IPS DF 4.7 (cell line): Measurements from ENCODE around the gene ALDOB.

Experiments used
- DNase-seq: peaks from one replicate; pipeline ENCODE4 v3.0.0-alpha.2; 2013; ENCODE audit warnings: low spot score; ENCODE audit errors: extremely low read depth

Gene ALDOB

DNA sequence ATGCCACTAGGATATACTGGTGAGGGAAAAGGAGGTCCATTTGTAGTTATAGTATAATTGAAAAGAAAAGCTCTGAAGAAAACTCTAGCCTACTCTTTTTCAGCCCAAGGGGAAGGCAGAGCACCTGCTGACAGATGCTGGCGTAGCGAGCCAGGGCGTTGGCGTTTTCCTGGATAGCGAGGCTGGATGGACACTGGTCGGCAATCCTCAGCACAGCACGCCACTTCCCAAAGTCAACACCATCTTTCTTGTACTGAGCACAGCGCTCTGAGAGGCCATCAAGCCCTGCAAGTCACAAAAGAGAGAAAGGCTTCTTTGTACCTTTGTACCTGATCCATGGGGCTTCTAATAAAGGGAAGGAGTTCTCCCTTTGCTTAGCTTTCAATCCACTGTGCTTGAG lies 8.2 kb downstream of the ALDOB start:
- no peak for DNase-seq

DNA sequence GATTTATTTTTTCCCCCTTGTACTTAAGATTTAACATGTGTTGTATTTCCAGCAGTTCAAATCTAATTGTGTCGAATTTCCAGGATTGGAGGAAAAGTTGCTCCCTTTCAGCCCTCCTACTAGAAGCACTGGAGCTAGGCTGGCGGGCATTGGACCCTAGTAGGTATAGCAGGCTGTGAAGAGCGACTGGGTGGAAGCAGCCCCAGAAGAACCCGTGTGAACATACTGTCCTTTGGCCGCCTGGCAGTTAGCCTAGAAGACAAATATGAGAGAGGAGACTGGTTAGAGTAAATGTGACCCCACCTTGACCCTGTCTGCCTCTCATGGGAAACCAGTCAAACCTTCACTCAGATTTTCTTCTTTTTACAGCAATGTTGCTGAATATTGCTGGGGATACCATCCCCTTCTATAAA lies 13.9 kb downstream of the ALDOB start:
- no peak for DNase-seq

DNA sequence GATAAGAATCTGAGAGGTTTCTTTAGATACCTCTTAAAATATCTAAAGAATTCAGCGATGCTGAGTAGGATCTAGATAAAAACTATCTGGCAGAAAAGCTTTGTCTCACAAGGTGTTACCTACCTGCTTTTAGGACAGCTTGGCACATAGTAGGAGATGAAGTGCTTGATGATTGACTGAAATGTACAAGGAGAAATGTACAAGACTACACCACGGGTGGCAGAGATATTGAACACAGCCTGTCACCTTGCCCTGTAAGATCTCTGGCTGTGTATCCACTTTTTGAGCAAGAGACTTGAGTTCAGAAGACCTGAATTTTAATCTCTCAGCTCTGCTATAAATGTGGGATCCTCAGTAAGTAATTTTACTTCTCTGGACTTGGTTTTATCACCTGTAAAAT lies 15.7 kb downstream of the ALDOB start:
- DNase-seq = no peak

DNA sequence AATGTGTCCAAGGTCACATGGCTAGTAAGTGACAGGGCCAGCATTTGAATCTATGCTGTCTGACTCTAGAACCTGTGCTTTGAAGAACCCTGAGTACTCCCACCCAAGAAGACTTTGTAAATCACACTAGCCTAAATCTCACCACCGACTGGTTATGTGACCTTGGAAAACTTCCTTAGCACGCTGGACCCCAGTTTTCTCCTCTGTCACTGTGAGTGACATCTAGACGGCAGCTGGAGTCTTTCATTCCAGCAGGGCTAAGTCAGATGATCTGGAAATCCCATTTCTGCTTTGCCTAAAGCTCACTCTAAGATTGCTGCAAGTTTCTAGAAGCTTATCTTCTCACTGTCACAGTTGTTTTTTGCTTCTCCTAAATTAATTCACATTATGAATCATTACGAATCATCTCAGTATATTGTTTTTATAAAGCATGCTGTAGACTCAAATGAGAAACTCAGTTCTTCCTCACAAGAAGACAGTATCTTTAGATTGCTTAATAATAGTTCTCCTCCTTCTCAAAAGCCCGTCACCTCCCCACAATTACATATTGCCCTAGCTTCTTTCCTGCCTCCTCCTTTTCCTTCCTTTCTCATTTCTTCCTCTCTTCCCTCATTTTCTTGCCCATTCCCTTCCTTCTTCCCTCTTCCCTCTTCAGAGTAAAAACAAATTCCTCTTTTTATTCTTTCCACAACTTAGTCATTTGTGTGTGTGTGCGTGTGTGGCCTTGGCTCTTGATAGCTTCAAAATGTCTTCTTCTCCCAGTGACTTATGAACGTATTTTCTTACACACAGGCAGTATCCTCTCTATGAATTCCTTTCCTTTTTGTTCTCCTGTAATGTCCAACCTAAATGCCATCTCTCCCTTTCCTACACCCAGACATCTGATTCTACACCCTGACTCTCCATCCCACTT lies 16.8 kb downstream of the ALDOB start:
- no peak for DNase-seq

DNA sequence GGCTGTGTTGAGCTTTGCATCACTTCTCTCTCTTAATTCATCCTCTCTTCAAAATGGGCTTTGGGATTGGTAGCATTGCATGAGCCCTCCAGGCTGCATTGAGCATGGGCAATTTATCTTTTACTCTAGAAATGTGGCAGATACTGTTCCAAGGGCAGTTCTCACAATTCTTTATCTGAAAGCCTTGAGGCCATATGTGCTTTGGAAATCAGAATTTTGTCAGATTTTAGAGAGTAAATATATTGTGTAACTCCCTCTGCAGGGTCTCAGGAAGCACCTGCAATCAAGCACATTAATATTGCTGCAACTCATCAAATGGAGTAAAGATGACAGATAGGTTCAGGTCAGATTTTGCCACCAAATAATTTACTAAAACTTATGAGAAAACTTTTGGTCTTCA lies 17.6 kb downstream of the ALDOB start:
- DNase-seq = no peak

DNA sequence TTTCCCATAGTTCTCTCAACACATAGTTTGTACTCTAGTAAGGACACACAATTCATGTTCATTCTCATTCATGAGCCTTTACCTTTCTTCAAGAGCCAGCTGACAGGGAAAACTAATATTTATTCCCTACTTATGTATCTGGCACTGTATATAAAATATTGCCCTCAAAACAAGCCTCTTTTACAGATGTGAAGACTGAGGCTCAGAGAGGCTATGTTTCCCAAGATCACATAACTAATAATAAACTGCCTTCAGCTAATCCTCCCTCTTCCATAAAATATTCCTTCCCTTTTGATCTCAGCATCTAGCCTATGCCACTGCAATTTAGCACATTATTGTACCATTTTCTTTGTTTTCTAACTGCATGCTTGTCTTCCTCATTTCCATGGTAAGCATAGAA lies 18.2 kb downstream of the ALDOB start:
- DNase-seq = no peak

DNA sequence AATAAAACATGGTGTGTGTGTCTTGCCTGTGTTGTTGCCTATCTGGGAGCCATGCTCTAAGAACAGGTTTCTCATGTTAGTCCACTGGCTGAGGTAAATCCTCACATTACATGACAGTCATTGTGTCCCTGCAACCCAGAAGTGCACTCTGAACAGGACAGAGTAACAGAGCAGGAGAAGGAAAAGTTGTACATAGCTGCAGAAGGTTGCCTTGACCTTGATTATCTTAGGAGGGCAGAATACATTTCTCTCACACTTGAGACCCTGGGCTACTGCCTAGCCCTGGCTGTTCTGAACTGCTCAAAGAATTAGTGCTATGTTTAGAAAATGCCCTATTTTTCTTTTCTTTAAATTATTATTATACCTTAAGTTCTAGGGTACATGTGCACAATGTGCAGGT lies 20.0 kb downstream of the ALDOB start:
- DNase-seq = no peak

DNA sequence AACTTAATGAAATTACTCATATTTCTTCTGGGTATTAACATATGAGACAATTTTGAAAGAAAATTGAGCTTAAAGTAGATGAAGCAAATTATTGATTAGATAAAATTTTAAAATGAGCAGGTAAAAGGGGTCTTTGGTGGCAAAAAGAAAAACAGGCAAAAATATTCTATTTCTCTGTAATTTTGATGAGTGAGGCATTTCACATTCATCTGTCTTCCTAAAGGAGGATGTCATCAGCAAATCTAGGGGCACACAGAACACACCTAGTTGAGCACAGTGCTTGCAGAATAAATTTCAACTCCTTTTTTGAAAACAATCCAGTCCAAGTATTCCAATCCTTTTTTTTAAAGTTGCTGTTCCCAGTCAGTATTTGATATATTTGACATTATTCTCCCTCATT lies 20.7 kb downstream of the ALDOB start:
- DNase-seq = no peak

DNA sequence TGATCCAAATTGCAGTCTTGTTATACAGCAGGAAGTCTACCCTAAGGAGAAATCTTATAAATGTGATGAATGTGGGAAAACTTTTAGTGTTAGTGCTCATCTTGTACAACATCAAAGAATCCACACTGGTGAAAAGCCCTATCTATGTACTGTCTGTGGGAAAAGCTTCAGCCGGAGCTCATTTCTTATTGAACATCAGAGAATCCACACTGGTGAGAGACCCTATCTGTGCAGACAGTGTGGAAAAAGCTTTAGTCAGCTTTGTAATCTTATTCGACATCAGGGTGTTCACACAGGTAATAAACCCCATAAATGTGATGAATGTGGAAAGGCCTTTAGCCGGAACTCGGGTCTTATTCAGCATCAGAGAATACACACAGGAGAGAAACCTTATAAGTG lies 26.5 kb downstream of the ALDOB start:
- no peak for DNase-seq

DNA sequence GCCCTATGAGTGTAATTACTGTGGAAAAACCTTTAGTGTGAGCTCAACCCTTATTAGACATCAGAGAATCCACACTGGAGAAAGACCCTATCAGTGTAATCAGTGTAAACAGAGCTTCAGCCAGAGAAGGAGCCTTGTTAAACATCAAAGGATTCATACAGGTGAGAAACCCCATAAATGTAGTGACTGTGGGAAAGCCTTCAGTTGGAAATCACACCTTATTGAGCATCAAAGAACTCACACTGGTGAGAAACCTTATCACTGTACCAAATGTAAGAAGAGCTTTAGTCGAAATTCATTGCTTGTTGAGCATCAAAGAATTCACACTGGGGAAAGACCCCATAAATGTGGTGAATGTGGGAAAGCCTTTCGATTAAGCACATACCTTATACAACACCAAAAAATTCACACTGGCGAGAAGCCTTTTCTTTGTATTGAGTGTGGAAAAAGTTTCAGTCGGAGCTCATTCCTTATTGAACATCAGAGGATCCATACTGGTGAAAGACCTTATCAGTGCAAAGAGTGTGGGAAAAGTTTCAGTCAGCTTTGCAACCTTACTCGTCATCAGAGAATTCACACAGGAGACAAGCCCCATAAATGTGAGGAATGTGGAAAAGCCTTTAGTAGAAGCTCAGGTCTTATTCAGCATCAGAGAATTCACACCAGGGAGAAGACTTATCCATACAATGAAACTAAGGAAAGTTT lies 27.0 kb downstream of the ALDOB start:
- no peak for DNase-seq

DNA sequence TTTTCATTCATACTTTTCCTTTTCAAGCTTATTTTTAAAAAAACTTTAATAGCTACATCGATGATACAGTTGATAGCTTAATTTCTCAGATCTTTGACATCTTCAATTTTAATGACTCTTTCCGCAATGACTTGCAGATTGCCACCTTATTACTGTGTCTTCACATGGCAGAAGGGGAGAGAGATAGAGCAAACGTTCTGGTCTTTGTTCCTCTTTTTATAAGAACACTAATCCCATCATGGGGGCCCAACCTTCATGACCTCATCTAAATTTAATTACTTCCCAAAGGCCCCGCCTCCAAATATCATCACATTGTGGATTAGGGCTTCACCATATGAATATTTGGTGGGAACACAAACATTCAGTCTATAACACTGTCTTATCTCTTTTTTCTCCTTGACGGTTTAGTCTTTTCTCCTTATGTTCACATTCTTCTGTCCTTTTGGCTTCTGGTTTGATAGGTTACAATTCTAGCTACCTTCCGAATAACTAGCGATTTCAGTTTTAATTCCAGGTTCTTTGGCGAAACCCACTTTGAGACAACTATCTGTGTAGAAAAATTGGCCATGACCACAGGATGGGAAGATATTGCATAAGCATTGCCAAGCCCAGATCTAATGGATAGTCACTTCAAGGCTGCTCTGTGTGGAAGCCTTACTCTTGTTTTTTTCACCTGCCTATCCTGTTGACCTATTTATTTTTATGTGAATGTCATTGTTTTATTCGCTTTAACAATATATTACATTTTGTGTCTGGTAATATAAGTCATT lies 31.9 kb downstream of the ALDOB start:
- no peak for DNase-seq

DNA sequence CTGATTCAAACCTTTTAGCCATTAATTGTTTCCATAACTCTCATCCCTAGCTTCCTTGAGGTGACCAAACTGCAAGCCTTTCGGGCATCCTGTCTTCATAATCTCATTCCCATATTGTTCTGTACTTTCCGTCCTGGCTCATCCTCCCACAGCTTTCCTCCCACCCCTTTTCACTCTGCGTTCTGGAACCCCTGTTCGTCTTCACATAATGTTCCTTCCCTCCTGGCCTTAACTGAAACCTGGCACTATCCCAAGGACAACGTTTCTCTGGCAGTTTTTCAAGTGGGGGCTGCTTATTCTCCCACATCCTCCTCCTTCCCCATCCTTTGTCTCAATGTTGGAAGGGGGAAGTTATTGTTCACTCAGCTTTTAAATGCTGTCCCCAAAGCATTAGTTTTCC lies 35.5 kb downstream of the ALDOB start:
- no peak for DNase-seq

DNA sequence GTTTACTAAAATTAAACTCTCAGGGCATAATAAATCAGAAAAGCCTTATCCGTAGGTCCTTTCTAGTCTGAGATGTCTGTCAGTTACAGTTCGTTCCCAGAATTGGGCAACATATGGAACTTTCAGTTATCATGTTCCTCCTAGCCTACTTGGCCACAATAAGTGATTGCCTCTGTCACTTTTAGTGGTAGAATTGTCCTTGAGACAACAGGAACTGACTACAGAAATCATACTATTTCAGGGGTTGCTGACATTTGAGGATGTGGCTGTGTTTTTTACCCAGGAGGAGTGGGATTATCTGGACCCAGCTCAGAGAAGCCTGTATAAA lies 36.0 kb downstream of the ALDOB start:
- DNase-seq = no peak

DNA sequence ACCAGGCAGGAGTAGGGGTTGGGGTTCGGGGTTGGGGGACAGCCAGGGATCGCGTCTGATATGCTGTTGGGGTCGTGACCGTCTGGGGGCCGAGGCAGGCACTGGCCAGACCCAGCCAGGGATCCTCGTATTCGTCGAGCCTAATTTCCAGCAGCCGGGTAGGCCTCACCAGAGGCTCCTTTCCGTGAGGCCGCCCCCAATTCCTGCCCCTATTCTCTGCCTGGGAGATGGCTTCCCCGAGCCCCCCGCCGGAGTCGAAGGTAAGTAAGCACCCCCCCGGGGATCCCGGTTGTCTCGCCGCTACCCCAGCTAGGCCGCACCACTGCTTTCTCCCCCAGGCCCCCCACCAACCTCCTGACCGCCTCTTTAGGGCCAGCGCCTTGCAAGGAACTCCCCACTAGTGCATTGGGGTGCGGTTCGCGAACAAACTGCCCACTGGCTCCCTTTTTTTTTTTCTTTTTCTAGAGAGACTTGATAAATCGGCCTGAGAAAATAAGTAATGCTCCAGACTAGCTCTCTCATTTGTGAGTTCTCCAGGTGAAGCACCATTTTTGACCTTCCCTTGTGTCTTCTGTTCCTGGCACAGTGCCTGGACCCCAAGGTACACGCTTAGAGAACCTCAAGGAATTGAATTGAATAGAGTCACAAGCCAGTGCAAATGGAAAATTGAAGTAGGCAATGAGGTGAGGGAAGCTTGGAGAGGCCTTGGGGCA lies 36.5 kb downstream of the ALDOB start:
- no peak for DNase-seq

DNA sequence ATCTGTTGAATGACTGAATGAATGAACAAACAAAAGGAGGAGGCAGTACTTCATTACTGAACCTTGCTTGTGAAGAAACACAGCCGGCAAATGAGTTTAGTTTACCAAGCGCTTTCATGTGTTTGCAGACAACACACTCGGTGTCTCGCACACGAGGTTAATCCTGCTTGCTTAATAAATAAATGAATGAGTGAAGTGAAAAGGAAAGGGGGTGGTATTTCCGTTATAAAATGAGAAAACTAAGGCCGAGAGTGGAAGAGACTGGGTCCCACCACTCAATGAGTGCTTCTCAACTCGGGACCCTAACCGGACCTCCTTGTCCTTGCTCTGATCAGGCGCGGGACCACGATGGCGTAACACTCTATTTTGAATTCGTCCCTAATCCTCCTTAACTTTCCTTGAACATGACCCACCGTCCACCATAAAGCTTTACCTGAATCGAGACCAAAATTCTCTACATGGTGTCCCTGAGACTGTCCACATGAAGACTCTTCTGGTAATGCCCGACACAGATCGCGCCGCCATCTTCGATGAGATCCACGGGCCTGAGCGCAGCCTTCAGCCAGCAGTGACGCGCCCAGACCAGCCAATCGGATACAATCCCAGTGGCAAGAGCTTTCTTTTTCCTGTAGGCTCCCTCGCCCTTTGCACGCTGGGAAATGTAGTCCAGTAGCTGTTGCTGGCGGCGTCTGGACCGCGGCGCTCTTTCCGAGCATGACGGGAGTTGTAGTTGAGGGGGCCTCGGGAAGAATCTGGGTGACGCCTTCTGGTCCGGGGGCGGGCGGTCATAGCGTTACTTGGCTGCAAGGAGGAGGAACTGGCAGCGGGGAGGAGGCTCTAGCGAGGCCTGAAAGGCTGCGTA lies 37.3 kb downstream of the ALDOB start, which contains the start of the genes MRPL50 and ZNF189:
Gene MRPL50, minus strand, starts transcription at position 551 of the 862 bp plus-strand sequence. Its CDS starts 26 bp downstream, at position 525.
Gene ZNF189, plus strand, starts transcription at position 784 of the 862 bp plus-strand sequence. CDS start 306 bp downstream, outside the sequence.
- peak; percentile 86 for DNase-seq

DNA sequence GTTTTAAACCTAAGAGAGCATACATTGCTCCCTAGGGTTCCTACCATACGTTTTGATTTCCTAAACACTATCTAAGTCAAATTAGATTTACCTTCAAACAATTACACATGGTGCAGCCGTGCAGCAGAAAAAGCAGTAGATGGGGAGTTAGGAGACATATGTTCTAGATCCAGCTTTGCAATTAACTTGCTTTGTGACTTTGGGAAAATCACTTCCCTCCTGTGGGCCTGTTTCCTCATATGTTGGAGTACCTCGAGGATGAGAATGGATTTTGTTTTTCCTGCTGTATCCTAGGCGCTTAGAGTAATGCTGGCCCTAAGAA lies 37.9 kb downstream of the ALDOB start:
- no peak for DNase-seq

DNA sequence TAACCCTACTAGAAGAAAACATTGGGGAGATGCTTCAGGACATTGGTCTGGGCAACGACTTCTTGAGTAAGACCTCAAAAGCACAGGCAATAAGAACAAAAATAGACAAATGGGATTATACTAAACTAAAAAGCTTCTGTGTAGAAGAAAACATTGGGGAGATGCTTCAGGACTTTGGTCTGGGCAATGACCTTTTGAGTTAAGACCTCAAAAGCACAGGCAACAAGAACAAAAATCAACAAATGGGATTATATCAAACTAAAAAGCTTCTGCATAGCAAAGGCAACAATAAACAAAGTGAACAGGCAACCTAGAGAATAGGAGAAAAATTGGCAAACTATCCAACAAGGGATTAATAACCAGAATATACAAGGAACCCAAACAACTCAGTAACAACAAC lies 40.9 kb downstream of the ALDOB start:
- no peak for DNase-seq

DNA sequence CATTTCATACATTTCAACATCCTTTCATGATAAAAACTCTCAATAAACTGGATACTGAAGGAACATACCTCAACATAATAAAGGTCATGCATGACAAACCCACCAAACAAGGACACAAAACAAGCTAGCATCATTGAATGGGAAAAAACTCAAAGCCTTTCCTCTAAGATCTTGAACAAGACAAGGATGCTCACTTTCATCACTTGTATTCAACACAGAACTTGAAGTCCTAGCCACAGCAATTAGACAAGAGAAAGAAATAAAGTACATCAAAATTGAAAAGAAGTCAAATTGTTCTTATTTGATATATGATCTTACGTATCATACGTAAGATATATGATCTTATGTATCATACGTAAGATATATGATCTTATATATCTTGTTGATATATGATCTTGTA lies 42.4 kb downstream of the ALDOB start:
- no peak for DNase-seq

DNA sequence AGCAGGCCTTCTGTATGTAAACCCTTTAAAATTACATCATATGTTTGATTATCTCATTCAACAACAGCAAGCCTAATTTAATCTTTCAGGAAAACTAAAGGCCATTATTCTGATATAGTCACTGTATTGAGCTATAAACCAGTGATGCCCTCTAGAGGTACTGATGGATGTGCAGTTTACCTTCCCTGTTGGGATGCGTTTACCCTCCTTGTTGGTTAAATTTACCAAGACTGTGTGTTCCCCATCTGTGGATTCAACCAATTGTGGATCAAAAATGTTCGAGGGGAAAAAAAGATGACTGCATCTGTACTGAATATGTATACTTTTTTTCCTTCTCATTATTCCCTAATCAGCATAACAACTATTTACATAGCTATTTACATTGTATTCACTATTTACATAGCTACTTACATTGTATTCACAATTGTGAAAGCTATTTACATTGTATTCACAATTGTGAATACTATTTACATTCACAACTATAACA lies 47.0 kb downstream of the ALDOB start:
- no peak for DNase-seq

DNA sequence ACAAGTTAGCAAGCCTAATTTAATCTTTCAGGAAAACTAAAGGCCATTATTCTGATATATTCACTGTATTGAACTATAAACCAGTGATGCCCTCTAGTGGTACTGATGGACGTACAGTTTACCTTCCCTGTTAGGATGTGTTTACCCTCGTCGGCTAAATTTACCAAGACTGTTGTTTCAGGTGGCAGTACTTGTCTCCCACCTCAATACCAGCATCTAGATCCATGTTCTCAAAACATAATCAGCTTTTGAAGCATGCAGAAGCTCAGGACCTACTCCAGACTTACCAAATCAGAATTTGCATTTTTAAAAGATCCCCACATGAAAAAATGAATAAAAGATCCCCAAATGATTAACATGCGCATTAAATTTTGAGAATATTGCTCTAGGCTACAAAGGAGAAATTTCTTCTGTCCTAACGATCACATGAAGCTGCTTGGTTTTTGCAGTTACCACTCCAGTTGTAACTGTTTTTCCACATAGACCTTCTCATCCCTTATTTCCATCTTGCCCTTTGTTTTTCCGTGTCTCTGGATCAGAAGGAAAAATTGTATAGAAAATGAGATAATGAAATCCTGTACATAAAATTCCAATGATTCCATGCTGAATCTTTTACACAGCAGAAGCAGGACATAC lies 47.6 kb downstream of the ALDOB start:
- peak; percentile 58 for DNase-seq
